SK-N-MC (cell line): ENCODE data around the gene GPR55.

Source experiments
- EZH2 ChIP-seq: fragments of 200-600 bp; sonication (generic); IDR thresholded peaks from one replicate; pipeline ENCODE4 v1.6.1; 2017; ENCODE audit warnings: antibody characterized with exemption
- FOXP2 ChIP-seq: optimal IDR thresholded peaks from 2 replicates; pipeline ENCODE3; 2011; ENCODE audit warnings: mild to moderate bottlenecking, moderate library complexity; ENCODE audit not compliant: insufficient read depth; ENCODE audit errors: extremely low read length, control extremely low read depth
- POLR2AphosphoS5 ChIP-seq: IDR thresholded peaks from 2 replicates; pipeline ENCODE4 v1.6.1; 2012; ENCODE audit warnings: mild to moderate bottlenecking, low read depth, low read length, borderline replicate concordance

DNA sequence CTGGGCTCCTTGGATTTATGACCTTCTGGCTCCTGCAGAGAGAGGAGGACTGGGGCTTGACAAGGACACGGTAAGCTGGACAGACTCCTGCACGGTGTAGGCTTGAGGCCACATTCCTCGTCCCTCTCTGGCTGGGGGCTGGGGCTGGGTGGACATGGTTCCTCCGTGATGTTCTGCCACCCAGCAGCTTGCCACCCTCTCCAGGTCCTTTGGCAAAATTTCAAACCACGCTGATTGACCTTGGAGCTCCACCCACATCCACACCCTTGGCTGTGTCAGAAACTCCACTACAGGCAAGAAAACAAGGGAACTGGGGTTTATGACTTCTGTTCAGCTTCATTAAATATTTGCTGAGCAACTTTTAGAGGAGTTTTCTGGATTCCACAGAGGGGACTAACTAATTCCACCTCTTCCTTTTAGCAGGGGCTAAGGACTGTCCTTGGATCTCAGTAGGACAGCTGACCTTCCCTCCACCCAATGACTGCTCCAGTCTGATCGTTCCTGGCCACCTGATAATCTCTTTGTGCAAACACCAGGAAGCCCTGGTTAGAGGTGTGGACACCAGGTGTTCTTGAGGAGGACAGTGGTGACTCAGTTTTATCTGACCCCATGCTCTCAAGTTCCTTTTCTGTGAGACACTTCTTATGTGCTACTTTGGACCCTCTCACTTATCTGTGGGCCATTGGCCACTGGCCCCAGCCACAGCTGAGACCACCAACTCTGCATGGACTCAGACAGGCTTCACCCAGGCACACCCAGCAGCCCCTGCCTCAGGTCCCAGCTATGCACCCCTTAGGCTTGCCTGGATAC, 29.3 kb downstream of the GPR55 start:
- no peak for TF ChIP-seq POLR2AphosphoS5
- no peak for TF ChIP-seq EZH2
- TF ChIP-seq FOXP2, result no peak
